Epithelial cell of esophagus (primary cell): ENCODE data around the gene OSER1.
A peak's percentile ranks its signal among the peaks of the same experiment; 100 is the strongest.

Experiments used
- DNase-seq: peaks from one replicate; pipeline ENCODE4 v3.0.0; 2010; ENCODE audit warnings: low read depth
- H3K4me3 ChIP-seq: 2 replicates; pipeline ENCODE4 v1.5.1; 2011; ENCODE audit warnings: mild to moderate bottlenecking, low read length, control low read depth
- TF ChIP-seq, protein P1 (sequence below): IDR thresholded peaks from 2 replicates; pipeline ENCODE4 v1.5.1; 2011; ENCODE audit warnings: low read depth, mild to moderate bottlenecking, low read length, control low read depth, inconsistent platforms; ENCODE audit not compliant: insufficient read depth; ENCODE audit errors: missing control alignments

OSER1 gene

GRCh38 chr20:44209686-44210405, 725 bp downstream of the OSER1 start:
- TF ChIP-seq, protein P1, sequence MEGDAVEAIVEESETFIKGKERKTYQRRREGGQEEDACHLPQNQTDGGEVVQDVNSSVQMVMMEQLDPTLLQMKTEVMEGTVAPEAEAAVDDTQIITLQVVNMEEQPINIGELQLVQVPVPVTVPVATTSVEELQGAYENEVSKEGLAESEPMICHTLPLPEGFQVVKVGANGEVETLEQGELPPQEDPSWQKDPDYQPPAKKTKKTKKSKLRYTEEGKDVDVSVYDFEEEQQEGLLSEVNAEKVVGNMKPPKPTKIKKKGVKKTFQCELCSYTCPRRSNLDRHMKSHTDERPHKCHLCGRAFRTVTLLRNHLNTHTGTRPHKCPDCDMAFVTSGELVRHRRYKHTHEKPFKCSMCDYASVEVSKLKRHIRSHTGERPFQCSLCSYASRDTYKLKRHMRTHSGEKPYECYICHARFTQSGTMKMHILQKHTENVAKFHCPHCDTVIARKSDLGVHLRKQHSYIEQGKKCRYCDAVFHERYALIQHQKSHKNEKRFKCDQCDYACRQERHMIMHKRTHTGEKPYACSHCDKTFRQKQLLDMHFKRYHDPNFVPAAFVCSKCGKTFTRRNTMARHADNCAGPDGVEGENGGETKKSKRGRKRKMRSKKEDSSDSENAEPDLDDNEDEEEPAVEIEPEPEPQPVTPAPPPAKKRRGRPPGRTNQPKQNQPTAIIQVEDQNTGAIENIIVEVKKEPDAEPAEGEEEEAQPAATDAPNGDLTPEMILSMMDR: no peak
- DNase-seq: no peak
- H3K4me3 ChIP-seq: peak overlapping the region; percentile 94

GRCh38 chr20:44208770-44209169, 1.8 kb downstream of the OSER1 start:
- H3K4me3 ChIP-seq: peak overlapping the region; percentile 94
- DNase-seq: no peak
- TF ChIP-seq, protein P1: no peak

- TF ChIP-seq, protein P1: no peak
- no peak for DNase-seq
- peak overlapping the region; percentile 94 for H3K4me3 ChIP-seq
Measured at GRCh38 chr20:44208165-44208564, 2.4 kb downstream of the OSER1 start.

DNA sequence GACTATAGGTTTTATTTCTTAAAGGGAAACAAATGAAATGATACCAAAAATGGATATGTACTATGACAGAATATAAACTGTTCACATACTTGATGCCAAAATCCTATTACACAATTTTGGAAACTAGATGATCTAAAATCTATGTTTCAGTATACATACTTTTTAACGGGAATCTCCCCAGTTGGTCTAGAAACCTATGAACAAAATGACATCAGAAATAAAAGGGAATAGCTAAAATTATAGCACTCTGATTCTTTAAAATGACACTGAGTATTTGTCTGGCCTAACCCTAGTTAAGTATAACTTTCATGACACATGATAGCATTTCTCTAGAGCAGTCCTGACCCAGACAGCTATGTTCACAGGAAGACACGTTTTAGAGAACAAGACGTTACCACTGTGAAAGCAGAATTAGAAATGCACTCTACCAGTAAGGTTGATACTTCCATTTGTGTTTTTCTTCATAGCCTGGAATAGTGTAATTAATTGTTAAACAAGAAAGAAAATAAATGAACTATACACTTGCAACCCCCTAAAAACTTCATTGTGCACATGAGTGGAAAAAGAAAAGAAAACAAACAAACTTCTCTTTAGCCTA, 3.3 kb downstream of the OSER1 start:
- H3K4me3 ChIP-seq: no peak overlapping the region
- TF ChIP-seq, protein P1: no peak
- no peak for DNase-seq

GRCh38 chr20:44206132-44206531, 4.4 kb downstream of the OSER1 start:
- H3K4me3 ChIP-seq: no peak overlapping the region
- DNase-seq: no peak
- TF ChIP-seq, protein P1: no peak

GRCh38 chr20:44204832-44205215, 5.7 kb downstream of the OSER1 start:
- no peak overlapping the region for H3K4me3 ChIP-seq
- TF ChIP-seq, protein P1: no peak
- no peak for DNase-seq

- peak; percentile 95 for DNase-seq
- TF ChIP-seq, protein P1: no peak
- H3K4me3 ChIP-seq: peak overlapping the region; percentile 6
Measured at GRCh38 chr20:44204156-44204831, 6.3 kb downstream of the OSER1 start.
